Astrocyte (in vitro differentiated cells and primary cell): ENCODE data around the gene RAMAC. TPM values are rescaled to one million over a fixed set of nuclear protein-coding genes. Genes with fewer than 3 reads are reported as not detected.

ENCODE experiments used
- DNase-seq: peaks from one replicate; pipeline ENCODE4 v3.0.0-alpha.2; 2010; ENCODE audit warnings: low read depth
- FAIRE-seq: peaks from 2 replicates; lab custom pipeline; 2011; peaks lifted over from hg19 to GRCh38; lab: Jason Lieb, UNC
- H2AFZ ChIP-seq: 2 replicates; pipeline ENCODE4 v1.6.0; 2012; ENCODE audit warnings: low read depth, low read length, inconsistent platforms
- H3K27ac ChIP-seq: 2 replicates; pipeline ENCODE4 v1.5.1; 2011; ENCODE audit warnings: low read depth, low read length, inconsistent platforms
- H3K27me3 ChIP-seq: 2 replicates; pipeline ENCODE4 v1.6.0; 2011; ENCODE audit warnings: low read length, inconsistent platforms; ENCODE audit not compliant: insufficient read depth
- H3K36me3 ChIP-seq: 2 replicates; pipeline ENCODE4 v1.5.1; 2011; ENCODE audit warnings: low read length, inconsistent platforms; ENCODE audit not compliant: insufficient read depth
- H3K4me1 ChIP-seq: 2 replicates; pipeline ENCODE4 v1.5.1; 2011; ENCODE audit warnings: low read length, inconsistent platforms; ENCODE audit not compliant: insufficient read depth
- H3K4me2 ChIP-seq: 2 replicates; pipeline ENCODE4 v1.6.0; 2012; ENCODE audit warnings: low read length, inconsistent platforms
- H3K4me3 ChIP-seq: 2 replicates; pipeline ENCODE4 v1.5.1; 2011; ENCODE audit warnings: low read depth, mild to moderate bottlenecking, low read length, inconsistent platforms; ENCODE audit not compliant: insufficient read depth
- H3K79me2 ChIP-seq: 2 replicates; pipeline ENCODE4 v1.6.0; 2012; ENCODE audit warnings: mild to moderate bottlenecking, low read length, inconsistent platforms; ENCODE audit not compliant: insufficient read depth
- H3K9ac ChIP-seq: 2 replicates; pipeline ENCODE4 v1.6.0; 2012; ENCODE audit warnings: mild to moderate bottlenecking, low read length, inconsistent platforms
- H3K9me3 ChIP-seq: 2 replicates; pipeline ENCODE4 v1.5.1; 2012; ENCODE audit warnings: low read depth, mild to moderate bottlenecking, low read length, inconsistent platforms; ENCODE audit not compliant: insufficient read depth
- H4K20me1 ChIP-seq: 2 replicates; pipeline ENCODE4 v1.6.0; 2012; ENCODE audit warnings: low read length, inconsistent platforms; ENCODE audit not compliant: insufficient read depth
- H3K27ac Mint-ChIP-seq: one replicate; pipeline ENCODE4 v1.8.0; 2021; ENCODE audit warnings: mild to moderate bottlenecking, mixed read lengths; ENCODE audit not compliant: unreplicated experiment
- H3K27me3 Mint-ChIP-seq: one replicate; pipeline ENCODE4 v1.8.0; 2021; ENCODE audit warnings: low read depth, mixed read lengths; ENCODE audit not compliant: unreplicated experiment
- H3K36me3 Mint-ChIP-seq: one replicate; pipeline ENCODE4 v1.8.0; 2021; ENCODE audit warnings: low read depth, mixed read lengths; ENCODE audit not compliant: unreplicated experiment
- H3K4me1 Mint-ChIP-seq: one replicate; pipeline ENCODE4 v1.8.0; 2021; ENCODE audit warnings: low read depth, mixed read lengths; ENCODE audit not compliant: unreplicated experiment
- H3K4me3 Mint-ChIP-seq: one replicate; pipeline ENCODE4 v1.8.0; 2021; ENCODE audit warnings: mild to moderate bottlenecking, moderate library complexity, mixed read lengths; ENCODE audit not compliant: unreplicated experiment
- H3K9me3 Mint-ChIP-seq: one replicate; pipeline ENCODE4 v1.8.0; 2021; ENCODE audit warnings: mild to moderate bottlenecking, mixed read lengths; ENCODE audit not compliant: unreplicated experiment
- CTCF ChIP-seq: IDR thresholded peaks from 2 replicates; pipeline ENCODE4 v1.5.1; 2011; ENCODE audit warnings: low read depth, mild to moderate bottlenecking, inconsistent platforms, low read length, moderate library complexity; ENCODE audit not compliant: insufficient read depth
- EZH2 ChIP-seq: IDR thresholded peaks from 2 replicates; pipeline ENCODE4 v1.6.1; 2012; ENCODE audit warnings: mild to moderate bottlenecking, low read length, inconsistent platforms; ENCODE audit not compliant: insufficient read depth
- total RNA-seq: library from RNA; stranded (reverse); gene quantifications from 2 replicates; pipeline ENCODE4 v1.2.1, GENCODE V29; 2021

The RAMAC gene
- total RNA-seq, 1 donor from 2014 or later, result 44.4 TPM

GRCh38 chr15:82960766-82961165, 25.2 kb upstream of the RAMAC start:
- H3K36me3 Mint-ChIP-seq, result peaks cover 8% of the 10 kb centered on the region
- Histone ChIP-seq H3K4me2 (no peak overlapping the region), H3K27me3 (no peaks in the 10 kb centered on the region), H3K36me3 (no peaks in the 10 kb centered on the region), H2AFZ (no peak overlapping the region), H3K9me3 (no peaks in the 10 kb centered on the region), H3K9ac (no peak overlapping the region), H3K4me1 (no peaks in the 10 kb centered on the region), H3K27ac (no peak overlapping the region), H3K4me3 (no peak overlapping the region), H4K20me1 (no peaks in the 10 kb centered on the region), H3K79me2 (no peaks in the 10 kb centered on the region)
- no peak overlapping the region for H3K27ac Mint-ChIP-seq
- peaks cover 3% of the 10 kb centered on the region for H3K9me3 Mint-ChIP-seq
- H3K4me3 Mint-ChIP-seq, result no peak overlapping the region
- DNase-seq, result no peak
- H3K4me1 Mint-ChIP-seq, result no peaks in the 10 kb centered on the region
- H3K27me3 Mint-ChIP-seq, result peaks cover 9% of the 10 kb centered on the region
- no peak for FAIRE-seq
- no peak for TF ChIP-seq EZH2
- no peak for TF ChIP-seq CTCF

GRCh38 chr15:82963471-82964341, 22.3 kb upstream of the RAMAC start:
- Histone ChIP-seq H3K9me3 (no peaks in the 10 kb centered on the region), H3K4me3 (no peak overlapping the region), H4K20me1 (no peaks in the 10 kb centered on the region), H3K4me2 (no peak overlapping the region), H3K9ac (no peak overlapping the region), H2AFZ (no peak overlapping the region), H3K27me3 (no peaks in the 10 kb centered on the region), H3K36me3 (no peaks in the 10 kb centered on the region), H3K79me2 (no peaks in the 10 kb centered on the region), H3K27ac (no peak overlapping the region), H3K4me1 (no peaks in the 10 kb centered on the region)
- FAIRE-seq, result no peak
- TF ChIP-seq EZH2 (no peak), CTCF (no peak)
- H3K4me1 Mint-ChIP-seq, result no peaks in the 10 kb centered on the region
- DNase-seq, result peak; percentile 34
- no peak overlapping the region for H3K27ac Mint-ChIP-seq
- peaks cover 5% of the 10 kb centered on the region for H3K36me3 Mint-ChIP-seq
- H3K4me3 Mint-ChIP-seq, result no peak overlapping the region
- H3K27me3 Mint-ChIP-seq, result peaks cover 9% of the 10 kb centered on the region
- H3K9me3 Mint-ChIP-seq, result no peaks in the 10 kb centered on the region

- DNase-seq (no peak), FAIRE-seq (no peak)
- H3K9me3 ChIP-seq, result no peaks in the 10 kb centered on the region
- Mint-ChIP-seq H3K27ac (no peak overlapping the region), H3K36me3 (peaks cover under 1% of the 10 kb centered on the region), H3K9me3 (no peaks in the 10 kb centered on the region), H3K4me1 (no peaks in the 10 kb centered on the region), H3K4me3 (no peak overlapping the region), H3K27me3 (peaks cover 6% of the 10 kb centered on the region)
- no peak overlapping the region for H3K9ac ChIP-seq
- no peaks in the 10 kb centered on the region for H3K4me1 ChIP-seq
- no peaks in the 10 kb centered on the region for H3K27me3 ChIP-seq
- H3K79me2 ChIP-seq, result no peaks in the 10 kb centered on the region
- no peak overlapping the region for H3K4me2 ChIP-seq
- H4K20me1 ChIP-seq, result no peaks in the 10 kb centered on the region
- H3K27ac ChIP-seq, result no peak overlapping the region
- no peak overlapping the region for H3K4me3 ChIP-seq
- no peak for TF ChIP-seq CTCF
- no peak for TF ChIP-seq EZH2
- no peak overlapping the region for H2AFZ ChIP-seq
- H3K36me3 ChIP-seq, result no peaks in the 10 kb centered on the region
Observed at GRCh38 chr15:82964890-82965289, 21.1 kb upstream of the RAMAC start.
